Stimulated activated CD8-positive, alpha-beta memory T cell treated with anti-CD3 and anti-CD28 coated beads, Interleukin-2, amount 100 ng/mL, for 48 hours (primary cell): ENCODE measurements around the gene SLC37A4.
"Not testable (repeated sequence)": the region's sequence is repeated elsewhere in the genome, so short reads cannot be mapped to it uniquely, and the experiment has no call there.

ENCODE experiments used
- DNase-seq, 2 donors: peaks; one replicate each; pipeline ENCODE4 v3.0.0-alpha.2; 2020; ENCODE audit warnings: low read depth in 2 of 2

The SLC37A4 gene

GRCh38 chr11:119030329-119031047, at the start of gene SLC37A4:
Gene SLC37A4, minus strand, starts transcription at chr11:119030877.
- peak; percentile 99 to 100 for DNase-seq

GRCh38 chr11:119078675-119079420, 48.2 kb upstream of the SLC37A4 start:
- DNase-seq = no peak

- no peak for DNase-seq
These were observed 47.2 kb upstream of the SLC37A4 start for GRCh38 chr11:119077839-119078238.

DNA sequence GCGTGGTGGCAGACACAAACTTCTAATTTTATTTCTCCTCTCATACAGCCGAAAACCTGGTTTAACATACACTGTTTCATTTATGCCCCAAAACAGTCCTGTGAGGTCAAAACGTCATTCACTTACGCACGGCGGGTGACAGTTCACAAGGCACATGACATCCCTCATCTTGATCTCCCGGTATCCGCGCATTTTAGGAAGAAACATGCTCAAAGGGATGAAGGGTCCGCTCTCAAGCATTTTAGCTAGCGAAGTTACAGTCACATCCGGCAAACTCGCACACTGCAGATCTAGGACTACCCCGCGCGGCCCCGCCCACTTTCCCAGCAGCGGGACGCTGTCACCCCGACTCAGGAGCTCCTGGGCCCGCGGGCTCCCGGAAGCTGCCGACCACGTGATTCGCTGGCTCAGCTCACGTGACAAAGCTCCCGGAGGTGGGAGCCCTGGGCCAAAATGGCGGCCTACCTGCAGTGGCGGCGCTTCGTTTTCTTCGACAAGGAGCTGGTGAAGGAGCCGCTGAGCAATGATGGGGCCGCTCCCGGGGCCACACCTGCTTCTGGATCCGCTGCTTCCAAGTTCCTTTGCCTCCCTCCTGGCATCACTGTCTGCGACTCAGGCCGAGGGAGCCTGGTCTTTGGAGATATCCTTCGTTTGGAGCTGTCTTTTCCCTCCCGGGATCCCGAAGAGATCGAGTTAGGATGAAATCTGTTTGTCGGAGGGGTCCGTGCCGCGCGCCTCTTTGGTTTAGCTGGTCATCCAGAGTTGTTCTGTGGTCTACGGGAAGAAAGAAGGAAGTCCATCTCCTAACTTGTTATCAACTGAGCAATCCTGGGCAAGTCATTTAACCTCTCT, 36.9 kb upstream of the SLC37A4 start, which contains the start of gene VPS11:
Gene VPS11, plus strand, starts transcription at position 448 of the 852 bp plus-strand sequence. Its CDS starts 6 bp downstream, at position 454.
- DNase-seq = peak; percentile 97 to 98

- DNase-seq = peak in 1 of 2 donors; percentile 17
These were observed 34.7 kb upstream of the SLC37A4 start for GRCh38 chr11:119065369-119065768.

GRCh38 chr11:119062779-119063178, 32.1 kb upstream of the SLC37A4 start:
- DNase-seq = no peak

DNA sequence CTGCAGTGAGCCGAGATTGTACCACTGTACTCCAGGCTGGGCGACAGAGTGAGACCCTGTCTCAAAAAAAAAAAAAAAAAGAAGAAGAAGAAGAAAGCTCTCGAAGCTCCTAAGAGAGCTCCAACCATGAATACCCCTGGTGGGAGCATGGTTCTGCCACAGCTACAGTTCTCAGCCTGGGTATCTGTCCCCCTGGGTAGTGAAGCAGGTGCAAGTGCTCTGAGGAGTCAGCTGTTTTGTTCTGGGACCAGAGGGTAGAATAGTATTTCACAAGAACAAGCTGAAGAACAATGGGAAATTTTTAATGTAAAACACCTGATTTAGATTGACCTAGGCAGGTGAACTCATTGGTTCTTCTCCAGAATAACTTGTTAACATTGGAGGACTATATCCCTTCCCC, 30.6 kb upstream of the SLC37A4 start:
- DNase-seq = no peak

DNA sequence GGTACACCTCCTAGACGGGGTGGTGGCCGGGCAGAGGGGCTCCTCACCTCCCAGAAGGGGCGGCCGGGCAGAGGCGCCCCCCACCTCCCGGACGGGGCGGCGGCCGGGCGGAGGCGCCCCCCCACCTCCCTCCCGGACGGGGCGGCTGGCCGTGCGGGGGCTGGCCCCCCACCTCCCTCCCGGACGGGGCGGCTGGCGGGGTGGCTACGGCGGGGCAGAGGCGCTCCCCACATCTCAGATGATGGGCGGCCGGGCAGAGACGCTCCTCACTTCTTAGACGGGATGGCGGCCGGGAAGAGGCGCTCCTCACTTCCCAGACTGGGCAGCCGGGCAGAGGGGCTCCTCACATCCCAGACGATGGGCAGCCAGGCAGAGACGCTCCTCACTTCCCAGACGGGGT, 28.5 kb upstream of the SLC37A4 start:
- DNase-seq = not testable (repeated sequence)

DNA sequence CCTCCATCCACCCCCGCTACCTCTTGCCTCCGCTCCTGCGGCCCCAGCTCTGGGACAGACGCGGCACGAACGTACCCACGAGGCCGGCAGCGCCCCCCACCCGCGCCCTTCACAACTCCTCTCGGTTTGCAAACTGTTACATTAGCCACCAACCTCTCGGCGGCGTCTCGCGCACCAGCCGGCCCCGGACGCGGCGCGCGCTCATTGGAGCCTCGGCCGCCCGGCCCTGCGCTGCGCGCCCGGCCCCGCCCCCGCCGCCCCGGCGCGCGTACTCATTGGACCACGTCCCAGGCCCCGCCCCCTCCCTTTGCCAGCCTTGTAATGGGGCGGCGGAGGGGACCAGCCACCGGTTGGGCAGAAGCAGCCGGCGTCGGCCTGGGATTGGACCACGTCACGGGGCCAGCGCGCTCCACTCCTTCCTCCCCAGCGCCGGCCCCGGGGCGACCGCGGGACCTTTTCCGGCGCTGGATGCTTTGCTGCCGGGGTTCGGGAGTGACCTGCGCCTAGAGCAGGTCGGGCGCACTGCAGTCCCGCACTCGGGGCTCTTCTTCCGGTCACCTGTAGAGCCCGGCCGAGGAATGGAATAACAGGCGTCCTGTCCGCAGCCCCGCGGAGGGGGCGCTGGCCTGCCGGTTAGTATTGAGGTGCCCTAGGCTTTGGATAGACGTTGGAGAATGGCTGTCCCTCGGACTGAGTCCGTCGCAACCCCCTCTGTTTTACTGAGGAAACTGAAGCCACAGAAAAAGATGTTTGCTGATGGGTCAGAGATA, 26.5 kb upstream of the SLC37A4 start, which contains the start of gene HYOU1:
Gene HYOU1, minus strand, starts transcription at position 206 of the 770 bp plus-strand sequence. CDS start 1,045 bp downstream, outside the sequence.
- DNase-seq = peak; percentile 98 to 100

GRCh38 chr11:119056421-119056999, 25.8 kb upstream of the SLC37A4 start:
- DNase-seq = peak; percentile 9 to 18

- DNase-seq = no peak
These were observed 25.2 kb upstream of the SLC37A4 start for GRCh38 chr11:119055901-119056300.

GRCh38 chr11:119054418-119054817, 23.7 kb upstream of the SLC37A4 start:
- DNase-seq = no peak

DNA sequence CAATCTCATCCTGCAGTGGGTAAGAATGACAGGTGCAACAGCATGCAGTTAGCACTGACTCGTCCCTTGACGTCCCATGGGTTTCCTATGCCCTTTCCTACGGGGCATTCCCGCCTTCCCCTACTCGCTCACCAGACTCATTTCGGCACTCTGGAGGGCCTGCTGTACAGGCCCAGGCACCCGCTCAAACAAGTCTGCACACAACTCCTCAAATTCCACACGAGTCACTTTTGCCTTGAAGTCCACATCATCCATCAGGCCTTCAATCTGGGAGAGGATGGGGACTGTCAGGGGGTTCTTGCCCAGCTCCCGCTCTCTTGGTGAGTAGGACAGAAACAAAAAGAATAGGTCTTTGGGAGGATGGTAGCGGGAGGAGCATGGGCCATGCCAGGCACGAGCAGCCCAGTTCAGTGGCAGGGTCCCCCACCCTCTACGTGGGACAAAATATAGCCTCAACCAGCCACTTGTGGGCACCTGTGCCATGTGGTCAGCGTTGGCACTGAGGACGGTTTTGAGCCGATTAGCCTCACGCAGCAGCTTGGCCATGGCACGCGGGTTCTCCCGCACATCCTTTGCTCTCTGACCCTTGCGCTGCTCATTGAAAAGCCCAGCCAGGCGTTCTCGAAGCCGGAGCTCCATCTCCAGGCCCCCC, 21.6 kb upstream of the SLC37A4 start:
- DNase-seq = no peak

GRCh38 chr11:119051440-119052162, 20.9 kb upstream of the SLC37A4 start:
- DNase-seq = no peak

GRCh38 chr11:119049081-119049480, 18.4 kb upstream of the SLC37A4 start:
- no peak for DNase-seq

DNA sequence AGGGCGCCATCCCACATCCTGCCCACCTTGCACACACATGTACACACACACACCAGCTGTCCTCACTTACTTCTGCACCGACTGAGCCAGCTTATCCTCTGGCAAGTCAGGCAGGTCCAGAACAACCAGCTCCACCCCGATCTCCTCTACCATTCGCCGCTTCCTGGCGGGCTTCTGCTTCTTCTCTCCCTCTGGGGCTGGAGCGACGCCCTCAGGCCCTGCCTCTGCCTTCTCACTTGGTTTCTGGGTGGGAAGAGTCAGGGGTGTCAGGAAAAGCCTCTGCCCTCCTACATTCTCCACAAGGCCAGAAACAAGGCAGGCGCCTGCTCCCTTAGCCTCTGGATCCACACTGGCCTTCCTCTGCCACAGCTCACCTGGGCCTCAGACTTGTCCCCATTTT, 18.0 kb upstream of the SLC37A4 start:
- DNase-seq = no peak

DNA sequence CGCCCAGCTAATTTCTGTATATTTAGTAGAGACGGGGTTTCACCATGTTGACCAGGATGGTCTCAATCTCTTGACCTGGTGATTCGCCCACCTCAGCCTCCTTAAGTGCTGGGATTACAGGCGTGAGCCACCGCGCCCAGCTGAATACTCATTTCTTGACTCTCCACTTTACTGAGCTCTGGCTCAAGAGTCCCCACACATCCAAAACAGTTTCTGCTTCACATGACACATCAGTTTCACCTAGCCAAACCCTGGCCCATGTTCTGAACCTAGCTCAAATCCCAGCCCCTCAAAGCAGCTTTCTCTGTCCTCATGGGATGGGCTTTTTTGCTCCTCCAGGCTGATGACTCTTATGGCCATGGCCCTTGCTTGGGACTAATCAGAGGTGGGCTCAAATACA, 16.5 kb upstream of the SLC37A4 start:
- DNase-seq = no peak

DNA sequence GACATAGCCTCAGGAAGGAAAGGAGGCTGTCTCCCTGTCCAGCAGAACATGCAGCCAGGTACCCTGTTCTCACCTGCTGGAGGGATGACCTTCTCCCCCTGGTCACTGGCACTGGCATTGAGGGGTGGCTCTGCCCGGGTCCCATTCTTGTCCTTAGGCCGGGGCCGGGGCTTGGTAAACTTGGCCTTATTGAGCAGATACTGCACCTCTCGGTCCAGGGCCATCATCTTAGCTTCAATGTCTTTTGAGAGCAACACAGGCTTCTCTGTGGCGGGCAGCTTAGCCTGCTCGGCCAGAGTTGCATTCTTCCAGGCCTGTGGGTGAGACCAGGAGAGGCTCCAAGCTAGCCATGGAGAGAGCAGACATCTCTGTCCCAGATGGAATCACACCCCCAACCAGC, 15.8 kb upstream of the SLC37A4 start:
- no peak for DNase-seq

GRCh38 chr11:119044708-119045107, 14.0 kb upstream of the SLC37A4 start:
- DNase-seq = no peak

- no peak for DNase-seq
These were observed 12.2 kb upstream of the SLC37A4 start for GRCh38 chr11:119042927-119043326.
